IMR-90 (cell line): ENCODE results near the gene COG2. TPM values are rescaled to one million over a fixed set of nuclear protein-coding genes. Genes with fewer than 3 reads are reported as not detected.

Source experiments
- ATAC-seq: fragments of 200-7000 bp; cut with Tn5 transposase; 2 replicates; pipeline ENCODE4 v1.9.1; 2020; ENCODE audit warnings: low read depth, mild to moderate bottlenecking, moderate library complexity
- BruUV-seq: library from RNA; stranded (reverse); fragments of 400-500 nt; replicated peaks from 2 replicates; lab custom pipeline; 2021; lab: Mats Ljungman, UMichigan
- CTCF ChIA-PET: fragments of 300-600 bp; formaldehyde crosslinking; extraction: SDS; loops from one replicate; lab custom pipeline; 2021; ENCODE audit warnings: antibody characterized with exemption; lab: Yijun Ruan, JAX
- POLR2A ChIA-PET: fragments of 300-600 bp; sonication (Branson Sonifier 250); formaldehyde crosslinking; loops from one replicate; lab custom pipeline; 2022; ENCODE audit warnings: antibody characterized with exemption; ENCODE audit not compliant: unreplicated experiment; lab: Charles Lee
- DNase-seq: peaks from one replicate; pipeline ENCODE4 v3.0.0; 2013
- H2AFZ ChIP-seq: replicated peaks from 2 replicates; pipeline ENCODE3; 2013; ENCODE audit warnings: low read length, mild to moderate bottlenecking; ENCODE audit not compliant: poor library complexity
- H2AK5ac ChIP-seq: 2 replicates; pipeline ENCODE4 v1.6.1; 2013; ENCODE audit warnings: low read depth, low read length, inconsistent platforms
- H2AK9ac ChIP-seq: replicated peaks from 2 replicates; pipeline ENCODE3; 2013; ENCODE audit warnings: mild to moderate bottlenecking, low read depth, low read length, moderate library complexity; ENCODE audit not compliant: poor library complexity
- H2BK120ac ChIP-seq: 2 replicates; pipeline ENCODE4 v1.6.1; 2013; ENCODE audit warnings: low read depth, low read length, inconsistent platforms
- H2BK15ac ChIP-seq: 3 replicates; pipeline ENCODE4 v1.6.1; 2013; ENCODE audit warnings: low read depth, low read length, inconsistent platforms
- H2BK20ac ChIP-seq: 2 replicates; pipeline ENCODE4 v1.6.1; 2013; ENCODE audit warnings: low read depth, mild to moderate bottlenecking, inconsistent platforms, low read length, moderate library complexity
- H2BK5ac ChIP-seq: 2 replicates; pipeline ENCODE4 v1.6.1; 2013; ENCODE audit warnings: mild to moderate bottlenecking, low read depth, low read length, inconsistent platforms; ENCODE audit not compliant: poor library complexity, severe bottlenecking
- H3K14ac ChIP-seq: replicated peaks from 2 replicates; pipeline ENCODE4 v1.6.1; 2013; ENCODE audit warnings: low read depth, low read length, inconsistent platforms
- H3K18ac ChIP-seq: 2 replicates; pipeline ENCODE4 v1.6.1; 2013; ENCODE audit warnings: low read depth, low read length, control low read depth
- H3K23ac ChIP-seq: 2 replicates; pipeline ENCODE4 v1.6.1; 2013; ENCODE audit warnings: low read depth, low read length, inconsistent platforms
- H3K27ac ChIP-seq: 2 replicates; pipeline ENCODE4 v1.5.1; 2013; ENCODE audit warnings: mild to moderate bottlenecking, control low read depth, low read length; ENCODE audit not compliant: insufficient read depth
- H3K27me3 ChIP-seq: 2 replicates; pipeline ENCODE4 v1.6.1; 2013; ENCODE audit warnings: low read length; ENCODE audit not compliant: control insufficient read depth, insufficient read depth
- H3K36me3 ChIP-seq: 2 replicates; pipeline ENCODE4 v1.6.1; 2013; ENCODE audit warnings: low read length, mixed read lengths; ENCODE audit not compliant: control insufficient read depth, insufficient read depth
- H3K4ac ChIP-seq: 2 replicates; pipeline ENCODE4 v1.6.1; 2013; ENCODE audit warnings: low read depth, low read length, inconsistent platforms
- H3K4me1 ChIP-seq: 2 replicates; pipeline ENCODE4 v1.6.1; 2013; ENCODE audit warnings: low read length, mixed read lengths; ENCODE audit not compliant: control insufficient read depth, insufficient read depth
- H3K4me2 ChIP-seq: 2 replicates; pipeline ENCODE4 v1.6.1; 2013; ENCODE audit warnings: low read depth, mild to moderate bottlenecking, control low read depth, low read length, moderate library complexity
- H3K4me3 ChIP-seq: 2 replicates; pipeline ENCODE4 v1.5.1; 2013; ENCODE audit warnings: low read depth, mild to moderate bottlenecking, control low read depth, low read length, moderate library complexity; ENCODE audit not compliant: insufficient read depth
- H3K56ac ChIP-seq: 2 replicates; pipeline ENCODE4 v1.6.1; 2013; ENCODE audit warnings: low read length, inconsistent platforms; ENCODE audit not compliant: insufficient read depth; ENCODE audit errors: extremely low read depth
- H3K79me1 ChIP-seq, 2 experiments: 2 replicates each; pipeline ENCODE4 v1.6.1; 2013; ENCODE audit warnings: low read length in 2 of 2, inconsistent platforms in 1 of 2, low read depth in 1 of 2
- H3K9ac ChIP-seq: 2 replicates; pipeline ENCODE4 v1.6.1; 2013; ENCODE audit warnings: low read depth, low read length, control low read depth
- H3K9me1 ChIP-seq: 2 replicates; pipeline ENCODE4 v1.6.1; 2013; ENCODE audit warnings: low read length, inconsistent platforms; ENCODE audit not compliant: insufficient read depth
- H3K9me3 ChIP-seq: 2 replicates; pipeline ENCODE4 v1.6.1; 2013; ENCODE audit warnings: low read length; ENCODE audit not compliant: control insufficient read depth, insufficient read depth
- H4K20me1 ChIP-seq: 2 replicates; pipeline ENCODE4 v1.6.1; 2013; ENCODE audit warnings: low read length, inconsistent platforms; ENCODE audit not compliant: insufficient read depth
- H4K5ac ChIP-seq: 2 replicates; pipeline ENCODE4 v1.6.1; 2013; ENCODE audit warnings: mild to moderate bottlenecking, low read depth, low read length, control low read depth
- H4K8ac ChIP-seq, 2 experiments: 2 replicates each; pipeline ENCODE4 v1.6.1; 2013; ENCODE audit warnings: low read depth in 2 of 2, low read length in 2 of 2, control low read depth in 1 of 2, inconsistent platforms in 1 of 2
- H4K91ac ChIP-seq: 2 replicates; pipeline ENCODE4 v1.6.1; 2013; ENCODE audit warnings: low read depth, low read length, inconsistent platforms; ENCODE audit not compliant: insufficient read depth
- CHD1 ChIP-seq: IDR thresholded peaks from 2 replicates; pipeline ENCODE4 v1.6.1; 2012; ENCODE audit warnings: low read depth, low read length, improper control_type of control experiment
- RAD21 ChIP-seq: IDR thresholded peaks from 2 replicates; pipeline ENCODE4 v1.6.1; 2012; ENCODE audit warnings: low read length, improper control_type of control experiment
- SMC3 ChIP-seq: fragments of 150-350 bp; IDR thresholded peaks from 2 replicates; pipeline ENCODE4 v1.6.1; 2016; ENCODE audit warnings: low read depth, mild to moderate bottlenecking, antibody characterized with exemption, low read length, moderate library complexity
- WGBS, 2 experiments: methylation state at CpG; one replicate each; pipeline versions ENCODE4 v1.1.5 to v1.1.7; 2013; ENCODE audit warnings: missing lambda C conversion rate in 2 of 2; ENCODE audit not compliant: insufficient read length in 1 of 2; ENCODE audit errors: extremely low coverage in 2 of 2; 5-methylcytosine and 5-hydroxymethylcytosine counted together
- dilution Hi-C: fragments of 300-500 bp; cut with HindIII; formaldehyde crosslinking; loops from one replicate; pipeline ENCODE4 v1.14.3; 2018; ENCODE audit warnings: low sequenced_read_pairs; ENCODE audit not compliant: unreplicated experiment
- in situ Hi-C: fragments of 300-500 bp; cut with MboI; formaldehyde crosslinking; loops from 3 replicates; pipeline ENCODE4 v1.14.3; 2019; ENCODE audit warnings: low sequenced_read_pairs, inconsistent platforms, mixed read lengths
- intact Hi-C: fragments of 100-400 bp; cut with micrococcal nuclease; formaldehyde crosslinking; loops from 2 replicates; pipeline ENCODE4 v1.10.0; 2022
- polyA plus RNA-seq, 3 experiments: library from polyadenylated mRNA; depleted of rRNA; stranded (reverse); fragments of >200 nt; gene quantifications; 2 replicates each; pipeline ENCODE4 v1.2.3, GENCODE V29; 2012; ENCODE audit warnings: low replicate concordance in 1 of 3
- total RNA-seq: library from RNA; depleted of rRNA; stranded (reverse); fragments of >200 nt; gene quantifications from 2 replicates; pipeline ENCODE4 v1.2.3, GENCODE V29; 2012
- TF ChIP-seq, protein P1 (sequence below): conservative IDR thresholded peaks from 2 replicates; pipeline ENCODE4 v1.5.1; 2012; ENCODE audit warnings: mild to moderate bottlenecking, low read depth, low read length, improper control_type of control experiment
- TF ChIP-seq, protein P2 (sequence below): fragments of 150-350 bp; IDR thresholded peaks from 2 replicates; pipeline ENCODE4 v1.6.1; 2016; ENCODE audit warnings: low read depth, mild to moderate bottlenecking, low read length, moderate library complexity, borderline replicate concordance

COG2 gene
- total and polyA plus RNA-seq, 2 of the 4 experiments (the other 2 are of a cell fraction): 9.1 to 16.7 TPM

DNA sequence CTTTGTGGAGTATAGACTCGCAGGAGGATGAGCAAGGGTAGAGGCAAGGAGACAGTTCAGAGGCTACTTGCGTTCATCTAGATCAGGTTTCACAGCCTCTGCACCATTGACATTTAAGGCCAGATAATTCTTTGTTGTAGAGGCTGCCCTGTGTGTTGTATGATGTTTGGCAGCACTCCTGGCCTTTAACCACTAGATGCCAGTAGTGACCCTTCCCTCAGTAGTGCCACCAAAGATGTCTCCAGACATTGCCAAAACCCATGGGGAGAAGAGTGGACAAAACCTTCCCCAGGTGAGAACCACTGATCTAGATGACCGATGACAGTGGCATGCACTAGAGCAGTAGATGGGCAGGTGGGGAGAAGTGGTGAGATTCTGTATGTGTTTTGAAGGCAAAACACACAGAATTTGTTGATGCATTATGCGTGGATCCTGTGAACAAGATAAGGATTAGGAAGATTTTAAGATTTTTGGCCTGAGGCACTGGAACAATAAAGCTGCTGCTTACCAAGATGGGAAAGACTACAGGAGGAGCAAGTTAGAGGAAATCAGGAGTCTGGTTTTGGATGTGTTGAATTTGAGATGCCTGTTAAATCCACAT, 9.9 kb upstream of the COG2 start:
- DNase-seq: peak; percentile 24
- no peaks in the 10 kb centered on the region for H3K9me3 ChIP-seq
- no peak overlapping the region for H3K4ac ChIP-seq
- ChIA-PET CTCF (interaction anchor here (0.8 kb wide), 1 partner anchor 140 kb away, joined by 4 read pairs; no protein-coding TSS in a partner anchor), POLR2A (no interaction called here)
- H3K4me3 ChIP-seq: no peak overlapping the region
- no peak overlapping the region for H4K91ac ChIP-seq
- H2AK5ac ChIP-seq: no peak overlapping the region
- no peak overlapping the region for H4K5ac ChIP-seq
- H2AK9ac ChIP-seq: no peak overlapping the region
- no peak overlapping the region for H2BK120ac ChIP-seq
- no peaks in the 10 kb centered on the region for H3K4me1 ChIP-seq
- no peak overlapping the region for H2BK5ac ChIP-seq
- H3K27ac ChIP-seq: no peak overlapping the region
- peaks cover 6% of the 10 kb centered on the region for H3K27me3 ChIP-seq
- TF ChIP-seq CHD1: no peak
- TF ChIP-seq RAD21: peak; percentile 61
- TF ChIP-seq, protein P1, sequence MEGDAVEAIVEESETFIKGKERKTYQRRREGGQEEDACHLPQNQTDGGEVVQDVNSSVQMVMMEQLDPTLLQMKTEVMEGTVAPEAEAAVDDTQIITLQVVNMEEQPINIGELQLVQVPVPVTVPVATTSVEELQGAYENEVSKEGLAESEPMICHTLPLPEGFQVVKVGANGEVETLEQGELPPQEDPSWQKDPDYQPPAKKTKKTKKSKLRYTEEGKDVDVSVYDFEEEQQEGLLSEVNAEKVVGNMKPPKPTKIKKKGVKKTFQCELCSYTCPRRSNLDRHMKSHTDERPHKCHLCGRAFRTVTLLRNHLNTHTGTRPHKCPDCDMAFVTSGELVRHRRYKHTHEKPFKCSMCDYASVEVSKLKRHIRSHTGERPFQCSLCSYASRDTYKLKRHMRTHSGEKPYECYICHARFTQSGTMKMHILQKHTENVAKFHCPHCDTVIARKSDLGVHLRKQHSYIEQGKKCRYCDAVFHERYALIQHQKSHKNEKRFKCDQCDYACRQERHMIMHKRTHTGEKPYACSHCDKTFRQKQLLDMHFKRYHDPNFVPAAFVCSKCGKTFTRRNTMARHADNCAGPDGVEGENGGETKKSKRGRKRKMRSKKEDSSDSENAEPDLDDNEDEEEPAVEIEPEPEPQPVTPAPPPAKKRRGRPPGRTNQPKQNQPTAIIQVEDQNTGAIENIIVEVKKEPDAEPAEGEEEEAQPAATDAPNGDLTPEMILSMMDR: peak; percentile 51
- TF ChIP-seq SMC3: peak; percentile 40
- TF ChIP-seq, protein P2, sequence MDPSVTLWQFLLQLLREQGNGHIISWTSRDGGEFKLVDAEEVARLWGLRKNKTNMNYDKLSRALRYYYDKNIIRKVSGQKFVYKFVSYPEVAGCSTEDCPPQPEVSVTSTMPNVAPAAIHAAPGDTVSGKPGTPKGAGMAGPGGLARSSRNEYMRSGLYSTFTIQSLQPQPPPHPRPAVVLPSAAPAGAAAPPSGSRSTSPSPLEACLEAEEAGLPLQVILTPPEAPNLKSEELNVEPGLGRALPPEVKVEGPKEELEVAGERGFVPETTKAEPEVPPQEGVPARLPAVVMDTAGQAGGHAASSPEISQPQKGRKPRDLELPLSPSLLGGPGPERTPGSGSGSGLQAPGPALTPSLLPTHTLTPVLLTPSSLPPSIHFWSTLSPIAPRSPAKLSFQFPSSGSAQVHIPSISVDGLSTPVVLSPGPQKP: no peak
- H4K20me1 ChIP-seq: no peaks in the 10 kb centered on the region
- H2BK15ac ChIP-seq: no peak overlapping the region
- H2AFZ ChIP-seq: no peak overlapping the region
- H4K8ac ChIP-seq: no peak overlapping the region
- no peak overlapping the region for H3K56ac ChIP-seq
- dilution Hi-C loops: no loop called here
- no peaks in the 10 kb centered on the region for H3K36me3 ChIP-seq
- in situ Hi-C loops: no loop called here
- H2BK20ac ChIP-seq: no peak overlapping the region
- intact Hi-C loops: loop anchor here (1.0 kb wide), 1 partner anchor 141 kb away; no protein-coding TSS in a partner anchor
- peak; percentile 80 for ATAC-seq
- WGBS, 2 experiments: no CpG with 5 or more reads among the region's 4 CpGs
- no peak overlapping the region for H3K4me2 ChIP-seq
- no peak overlapping the region for H3K14ac ChIP-seq
- H3K9me1 ChIP-seq: no peaks in the 10 kb centered on the region
- no TSS peak for BruUV-seq
- H3K9ac ChIP-seq: no peak overlapping the region
- no peak overlapping the region for H3K23ac ChIP-seq
- H3K79me1 ChIP-seq: no peaks in the 10 kb centered on the region
- H3K18ac ChIP-seq: no peak overlapping the region
